Stimulated activated CD8-positive, alpha-beta memory T cell treated with anti-CD3 and anti-CD28 coated beads, Interleukin-4, amount 100 ng/mL, for 24 hours (primary cell): ENCODE data around the gene CERS6.

Experiments used
- DNase-seq: peaks from one replicate; pipeline ENCODE4 v3.0.0-alpha.2; 2020; ENCODE audit warnings: low read depth

Gene CERS6

GRCh38 chr2:168801961-168802858 is 346.1 kb downstream of the CERS6 start, which contains the start of gene NOSTRIN:
TSS of gene NOSTRIN (plus strand) at chr2:168802637. CDS start at chr2:168802647, 10 bp downstream.
- DNase-seq, result no peak

- no peak for DNase-seq
Observed at GRCh38 chr2:168802859-168803725, 347.0 kb downstream of the CERS6 start.

- no peak for DNase-seq
Observed at GRCh38 chr2:168804214-168804613, 348.1 kb downstream of the CERS6 start.

GRCh38 chr2:168805615-168806014 is 349.5 kb downstream of the CERS6 start:
- no peak for DNase-seq

- no peak for DNase-seq
Observed at GRCh38 chr2:168809537-168809936, 353.5 kb downstream of the CERS6 start.

GRCh38 chr2:168810235-168810634 is 354.2 kb downstream of the CERS6 start:
- no peak for DNase-seq

- no peak for DNase-seq
Observed at GRCh38 chr2:168811696-168812095, 355.6 kb downstream of the CERS6 start.

GRCh38 chr2:168814046-168814445 is 358.0 kb downstream of the CERS6 start:
- DNase-seq, result no peak

GRCh38 chr2:168814939-168815907 is 359.2 kb downstream of the CERS6 start:
- no peak for DNase-seq

- no peak for DNase-seq
Observed at GRCh38 chr2:168816369-168816768, 360.3 kb downstream of the CERS6 start.

- DNase-seq, result no peak
Observed at GRCh38 chr2:168819050-168819715, 363.1 kb downstream of the CERS6 start.

- no peak for DNase-seq
Observed at GRCh38 chr2:168819829-168820489, 363.9 kb downstream of the CERS6 start.

GRCh38 chr2:168821577-168821976 is 365.5 kb downstream of the CERS6 start:
- DNase-seq, result no peak

GRCh38 chr2:168821992-168822391 is 365.9 kb downstream of the CERS6 start:
- DNase-seq, result no peak
